Measurements from ENCODE around the gene FANK1. TPM values are rescaled to one million over a fixed set of nuclear protein-coding genes. Genes with fewer than 3 reads are reported as not detected.

The FANK1 gene
- total RNA-seq, 2 donors from 2014 or later, result not detected

GRCh38 chr10:125940515-125940914 lies 44.2 kb downstream of the FANK1 start:
- no peak for TF ChIP-seq CTCF (IDR thresholded peaks at IDR 0.05)
- no peak for DNase-seq (ENCODE audit: low spot score)
- Histone ChIP-seq H3K4me3 (no peak overlapping the region), H3K9me3 (no peaks in the 10 kb centered on the region), H3K4me1 (ENCODE audit: control insufficient read depth in 1 of 2, low read depth in 2 of 2) (no peaks in the 10 kb centered on the region), H3K27ac (no peak overlapping the region), H3K27me3 (replicated peaks; ENCODE audit: insufficient read depth) (no peaks in the 10 kb centered on the region), H3K36me3 (no peaks in the 10 kb centered on the region)
- ATAC-seq (ENCODE audit: insufficient number of reproducible peaks, low FRiP score, low read depth), result no peak

- Histone ChIP-seq H3K36me3 (no peaks in the 10 kb centered on the region), H3K4me3 (no peak overlapping the region), H3K27me3 (replicated peaks; ENCODE audit: insufficient read depth) (no peaks in the 10 kb centered on the region), H3K4me1 (ENCODE audit: control insufficient read depth in 1 of 2, low read depth in 2 of 2) (no peaks in the 10 kb centered on the region), H3K27ac (no peak overlapping the region), H3K9me3 (peaks cover 21% of the 10 kb centered on the region)
- ATAC-seq (ENCODE audit: insufficient number of reproducible peaks, low FRiP score, low read depth) (no peak), DNase-seq (ENCODE audit: low spot score) (no peak)
- TF ChIP-seq CTCF (IDR thresholded peaks at IDR 0.05), result no peak
Measured at GRCh38 chr10:125951290-125951689, 54.9 kb downstream of the FANK1 start.

- peaks cover 21% of the 10 kb centered on the region for H3K9me3 ChIP-seq
- H3K4me1 ChIP-seq (ENCODE audit: control insufficient read depth in 1 of 2, low read depth in 2 of 2), result no peaks in the 10 kb centered on the region
- ATAC-seq (ENCODE audit: insufficient number of reproducible peaks, low FRiP score, low read depth) (no peak), DNase-seq (ENCODE audit: low spot score) (no peak)
- TF ChIP-seq CTCF (IDR thresholded peaks at IDR 0.05), result no peak
- no peaks in the 10 kb centered on the region for H3K36me3 ChIP-seq
- H3K27me3 ChIP-seq (replicated peaks; ENCODE audit: insufficient read depth), result no peaks in the 10 kb centered on the region
- no peak overlapping the region for H3K27ac ChIP-seq
- H3K4me3 ChIP-seq, result no peak overlapping the region
Measured at GRCh38 chr10:125953778-125954385, 57.5 kb downstream of the FANK1 start.

GRCh38 chr10:125955766-125956165 lies 59.4 kb downstream of the FANK1 start:
- no peak for TF ChIP-seq CTCF (IDR thresholded peaks at IDR 0.05)
- no peaks in the 10 kb centered on the region for H3K36me3 ChIP-seq
- no peak overlapping the region for H3K27ac ChIP-seq
- H3K4me1 ChIP-seq (ENCODE audit: control insufficient read depth in 1 of 2, low read depth in 2 of 2), result no peaks in the 10 kb centered on the region
- H3K27me3 ChIP-seq (replicated peaks; ENCODE audit: insufficient read depth), result no peaks in the 10 kb centered on the region
- no peak overlapping the region for H3K4me3 ChIP-seq
- DNase-seq (ENCODE audit: low spot score) (no peak), ATAC-seq (ENCODE audit: insufficient number of reproducible peaks, low FRiP score, low read depth) (no peak)
- peaks cover 21% of the 10 kb centered on the region for H3K9me3 ChIP-seq

- H3K4me1 ChIP-seq (ENCODE audit: control insufficient read depth in 1 of 2, low read depth in 2 of 2), result no peaks in the 10 kb centered on the region
- no peak for TF ChIP-seq CTCF (IDR thresholded peaks at IDR 0.05)
- H3K4me3 ChIP-seq, result no peak overlapping the region
Measured at GRCh38 chr10:125961743-125962142, 65.4 kb downstream of the FANK1 start.

More at GRCh38 chr10:125961743-125962142, 65.4 kb downstream of the FANK1 start:
- ATAC-seq (ENCODE audit: insufficient number of reproducible peaks, low FRiP score, low read depth) (no peak), DNase-seq (ENCODE audit: low spot score) (no peak)
- no peaks in the 10 kb centered on the region for H3K36me3 ChIP-seq
- no peaks in the 10 kb centered on the region for H3K9me3 ChIP-seq
- no peaks in the 10 kb centered on the region for H3K27me3 ChIP-seq (replicated peaks; ENCODE audit: insufficient read depth)
- H3K27ac ChIP-seq, result no peak overlapping the region
